GM23338 (cell line): ENCODE results near the gene SMARCE1.

Source experiments
- CREB1 ChIP-seq: fragments of 250-450 bp; sonication (Bioruptor Pico); IDR thresholded peaks from 2 replicates; pipeline ENCODE4 v1.5.0; 2020; ENCODE audit warnings: low read depth, mild to moderate bottlenecking, moderate library complexity
- CTCF ChIP-seq, 2 experiments: fragments of 200-600 bp in 1 of 2; sonication (generic) in 1 of 2; conservative IDR thresholded peaks; 2 replicates each; pipeline versions ENCODE4 v1.5.1 to v1.6.1; 2016 to 2017; ENCODE audit warnings: antibody characterized with exemption in 2 of 2, low read depth in 2 of 2, mild to moderate bottlenecking in 2 of 2, moderate library complexity in 1 of 2
- ETS1 ChIP-seq: IDR thresholded peaks from 2 replicates; pipeline ENCODE4 v1.6.1; 2016; ENCODE audit warnings: antibody characterized with exemption
- EZH2 ChIP-seq: fragments of 200-600 bp; sonication (generic); IDR thresholded peaks from one replicate; pipeline ENCODE4 v1.8.0; 2017; ENCODE audit warnings: antibody characterized with exemption, mild to moderate bottlenecking, low read depth; ENCODE audit not compliant: unreplicated experiment
- EZH2phosphoT487 ChIP-seq: fragments of 200-600 bp; sonication (generic); IDR thresholded peaks from one replicate; pipeline ENCODE4 v1.8.1; 2018; ENCODE audit warnings: antibody characterized with exemption; ENCODE audit not compliant: unreplicated experiment
- JUNB ChIP-seq: IDR thresholded peaks from one replicate; pipeline ENCODE4 v1.6.1; 2016; ENCODE audit warnings: antibody characterized with exemption; ENCODE audit not compliant: unreplicated experiment
- NANOG ChIP-seq: IDR thresholded peaks from 2 replicates; pipeline ENCODE4 v1.6.1; 2016; ENCODE audit warnings: antibody characterized with exemption, borderline replicate concordance
- POLR2AphosphoS5 ChIP-seq: IDR thresholded peaks from 2 replicates; pipeline ENCODE4 v1.6.1; 2016; ENCODE audit warnings: antibody characterized with exemption, low read depth
- REST ChIP-seq: IDR thresholded peaks from one replicate; pipeline ENCODE4 v1.6.1; 2018; ENCODE audit warnings: antibody characterized with exemption; ENCODE audit not compliant: unreplicated experiment
- STAT1 ChIP-seq: IDR thresholded peaks from one replicate; pipeline ENCODE4 v1.6.1; 2016; ENCODE audit warnings: antibody characterized with exemption; ENCODE audit not compliant: unreplicated experiment
- ZNF114 ChIP-seq: fragments of 250-450 bp; sonication (Bioruptor Pico); IDR thresholded peaks from 2 replicates; pipeline ENCODE4 v1.5.0; 2020; ENCODE audit warnings: mild to moderate bottlenecking, moderate library complexity

GRCh38 chr17:40614431-40615067, 33.1 kb downstream of the SMARCE1 start:
- TF ChIP-seq CTCF (conservative IDR thresholded peaks at IDR 0.05; ENCODE audit: low read depth in 2 of 2) (no peak), REST (no peak), EZH2phosphoT487 (no peak), POLR2AphosphoS5 (no peak), EZH2 (no peak), CREB1 (CRISPR knock-in tag) (no peak), JUNB (no peak), ETS1 (no peak), ZNF114 (CRISPR knock-in tag) (no peak), STAT1 (no peak), NANOG (no peak)
